Ammon's horn (tissue), 1 donor: ENCODE results near the gene AOX1.
"Not testable (repeated sequence)": the region's sequence is repeated elsewhere in the genome, so short reads cannot be mapped to it uniquely, and the experiment has no call there.

Source experiments
- DNase-seq: peaks from one replicate; pipeline ENCODE4 v3.0.0-alpha.2; 2016; ENCODE audit warnings: low spot score

The AOX1 gene

DNA sequence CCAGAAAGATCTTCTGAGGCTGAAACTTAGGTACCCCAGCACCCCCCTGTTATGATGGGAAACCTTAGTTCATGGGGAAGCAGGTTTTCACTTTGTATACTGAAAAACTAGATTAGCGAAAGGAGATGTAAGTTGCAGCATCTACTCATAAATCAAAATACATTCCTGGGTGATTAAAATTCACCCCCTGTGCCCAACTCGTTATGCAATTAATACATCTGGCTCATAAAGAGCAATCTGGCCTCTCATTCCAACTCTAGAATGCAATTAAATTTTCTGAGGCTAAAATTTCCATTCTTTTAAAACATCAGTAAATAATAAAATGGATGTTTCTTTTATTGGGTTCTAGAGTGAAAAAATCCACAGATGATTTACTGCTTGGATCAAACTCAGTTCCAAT, 115.0 kb downstream of the AOX1 start:
- DNase-seq = no peak

GRCh38 chr2:200702044-200702443, 116.2 kb downstream of the AOX1 start:
- no peak for DNase-seq

GRCh38 chr2:200702646-200703118, 116.9 kb downstream of the AOX1 start:
- no peak for DNase-seq

DNA sequence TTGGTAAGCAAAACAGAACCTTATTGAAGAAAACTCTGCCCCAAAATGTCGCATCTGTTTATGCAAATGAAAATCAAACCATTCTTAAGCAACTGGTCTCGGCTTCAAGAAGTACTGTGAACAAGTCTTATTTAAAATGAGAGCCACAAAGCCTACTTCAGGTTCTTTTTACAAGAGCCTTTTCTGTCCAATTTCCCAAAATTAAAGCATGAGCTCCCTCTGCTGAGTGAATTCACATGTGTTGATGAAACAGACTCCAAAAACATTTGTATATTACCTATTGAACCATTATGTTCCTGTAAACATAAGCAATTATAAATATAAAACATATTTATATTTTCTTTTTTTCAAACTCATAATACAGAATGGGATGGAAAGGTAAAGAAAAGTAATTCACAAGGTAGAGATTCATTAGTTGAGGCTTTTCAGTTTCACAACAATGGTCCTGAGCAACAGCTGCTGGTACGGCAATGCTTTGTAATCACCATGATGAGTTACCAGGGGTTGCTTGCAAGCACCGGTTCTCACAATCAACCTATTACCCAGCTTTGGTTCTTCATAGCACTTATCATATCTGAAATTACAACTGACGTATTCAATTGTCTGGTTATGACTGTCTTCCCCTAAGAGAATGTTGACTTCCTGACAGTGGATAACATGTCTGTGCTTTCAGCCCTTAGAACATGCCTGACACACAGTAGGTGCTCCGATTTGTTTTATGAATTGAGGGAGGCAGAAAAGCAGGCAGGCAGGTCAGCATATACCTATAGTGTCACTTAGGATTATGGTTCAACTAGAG, 117.5 kb downstream of the AOX1 start:
- peak; percentile 77 for DNase-seq

DNA sequence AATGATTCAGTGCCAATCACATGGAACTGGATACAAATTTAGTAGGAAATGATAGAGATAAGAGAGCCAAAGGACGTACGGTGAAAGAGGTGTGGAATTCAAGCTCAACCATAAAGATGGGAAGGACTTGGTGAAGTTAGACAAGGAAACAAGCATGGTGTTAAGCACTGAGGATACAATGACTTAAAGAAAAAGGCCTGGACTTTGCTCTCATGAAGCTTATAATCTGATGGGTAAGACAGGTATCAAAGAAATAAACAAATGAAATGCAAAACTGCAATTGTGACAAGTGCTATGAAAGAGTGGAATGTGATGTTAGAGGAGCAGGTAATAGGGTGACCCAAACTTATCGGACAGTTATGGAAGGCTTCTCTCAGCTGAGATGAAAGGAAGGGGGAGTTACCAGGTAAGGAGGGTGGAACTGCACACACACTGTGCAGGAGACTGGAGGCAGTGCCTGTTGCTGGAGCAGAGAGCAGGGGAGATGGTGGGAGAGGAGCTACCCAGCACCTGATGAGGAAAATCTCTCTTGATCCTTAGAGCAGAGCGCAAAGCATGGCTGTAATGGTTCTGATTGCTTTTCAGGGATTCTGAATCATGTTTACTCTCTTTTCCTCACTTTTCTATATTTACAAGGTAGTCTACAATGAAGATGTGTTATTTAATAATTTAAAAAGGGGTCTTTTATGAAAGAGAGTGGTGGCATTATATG, 118.3 kb downstream of the AOX1 start:
- no peak for DNase-seq

DNA sequence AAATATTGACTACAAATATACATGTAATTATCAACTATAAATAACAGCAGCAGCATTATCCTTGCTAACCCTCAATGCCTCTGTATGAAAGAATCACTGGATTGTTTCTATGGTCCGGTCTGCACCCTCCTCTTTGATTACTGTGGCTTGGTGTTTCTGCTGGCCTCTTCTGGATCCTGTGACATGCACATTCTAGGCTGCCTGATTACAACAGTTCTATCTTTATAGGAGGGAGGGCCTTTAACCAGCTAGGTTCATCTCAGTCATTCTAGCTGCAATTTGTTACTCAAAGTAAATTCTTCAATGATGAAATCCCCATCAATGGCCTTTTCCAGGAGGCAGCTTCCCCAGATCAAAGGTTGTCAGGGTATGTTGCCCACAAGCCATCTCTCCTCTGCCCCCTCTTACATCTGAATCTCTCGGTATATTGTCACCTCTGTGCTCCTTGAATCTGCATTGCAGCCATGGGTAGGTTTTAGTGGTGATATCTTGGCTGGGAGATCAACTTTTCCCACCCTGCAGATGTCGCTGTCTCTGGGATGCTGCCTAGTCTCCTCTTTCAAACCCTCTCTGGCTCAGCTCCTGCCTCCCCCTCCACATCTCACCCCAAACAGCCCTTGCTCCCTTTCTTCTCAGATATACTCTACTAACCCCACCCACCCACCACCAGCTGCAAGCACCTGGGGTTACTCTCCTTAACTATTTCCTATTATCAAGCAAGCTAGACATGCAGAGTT, 119.7 kb downstream of the AOX1 start:
- DNase-seq = peak; percentile 63

DNA sequence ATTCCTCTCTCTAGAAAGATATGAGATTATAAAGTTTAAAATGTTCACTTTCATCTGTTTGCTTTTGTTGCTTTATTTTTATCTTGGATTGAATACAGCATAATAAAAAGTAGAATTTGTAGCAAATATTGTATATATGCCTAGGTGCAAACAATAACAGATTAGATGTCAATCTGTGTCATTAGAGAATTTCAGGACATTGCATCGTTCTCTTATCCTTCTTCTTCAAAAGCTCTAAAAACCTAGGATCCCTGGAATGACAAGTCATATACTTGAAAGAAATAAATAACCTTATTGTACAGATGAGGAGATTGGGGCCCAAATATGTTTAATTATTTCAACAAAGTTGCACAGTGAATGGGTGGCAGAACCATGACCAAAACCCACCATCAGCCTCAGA, 123.1 kb downstream of the AOX1 start:
- DNase-seq = no peak

- peak; percentile 95 for DNase-seq
These were observed 127.3 kb downstream of the AOX1 start for GRCh38 chr2:200713003-200713703.

DNA sequence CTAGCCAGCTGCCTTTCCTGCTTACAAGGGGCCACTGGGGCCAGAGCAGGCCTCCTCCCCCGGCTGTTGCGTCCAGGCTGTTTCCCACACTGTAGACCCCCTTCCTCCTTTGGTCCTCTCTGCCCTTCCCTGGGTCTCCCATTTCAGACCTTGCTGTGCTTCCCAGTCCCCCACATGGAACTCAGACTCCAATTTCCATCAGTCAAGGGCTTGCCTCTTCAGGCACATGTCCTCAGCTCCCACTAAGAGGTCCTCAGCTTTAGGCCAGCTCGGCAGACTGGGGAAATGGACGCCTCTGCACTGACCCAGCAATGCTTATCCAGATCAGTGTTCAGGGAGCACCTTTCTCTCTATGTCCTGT, 127.9 kb downstream of the AOX1 start:
- no peak for DNase-seq

- DNase-seq = not testable (repeated sequence)
These were observed 129.2 kb downstream of the AOX1 start for GRCh38 chr2:200715014-200715413.

DNA sequence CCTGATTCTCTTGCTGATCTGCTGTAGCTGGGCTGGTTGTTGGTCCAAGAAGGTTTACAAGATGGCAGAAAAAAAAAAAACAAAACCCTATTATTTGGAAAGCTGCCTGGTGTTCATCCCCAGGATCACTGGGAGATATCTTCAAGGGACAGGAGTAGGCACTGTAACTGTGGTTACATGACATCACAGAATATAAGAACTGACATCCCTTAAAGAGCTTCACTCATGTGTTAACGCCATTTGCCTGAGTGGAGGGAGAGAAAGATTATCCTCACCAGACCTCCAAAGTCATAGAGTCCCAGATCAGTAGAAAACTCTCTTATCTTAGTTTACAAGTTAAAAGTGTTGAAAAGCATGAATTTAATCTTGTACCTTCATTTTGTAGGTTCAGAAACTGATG, 130.6 kb downstream of the AOX1 start:
- DNase-seq = no peak
